CD4-positive, alpha-beta T cell treated with Interleukin-17A for 4 hours (primary cell): Measurements from ENCODE around the gene ZP4.

Experiments
- DNase-seq: peaks from one replicate; pipeline ENCODE4 v3.0.0-alpha.2; 2020; ENCODE audit warnings: mixed read lengths

ZP4 gene

GRCh38 chr1:237890822-237891221 is at the start of gene ZP4:
TSS of gene ZP4 (minus strand) at chr1:237890922. CDS start at chr1:237890635, 287 bp downstream.
- DNase-seq, result no peak

DNA sequence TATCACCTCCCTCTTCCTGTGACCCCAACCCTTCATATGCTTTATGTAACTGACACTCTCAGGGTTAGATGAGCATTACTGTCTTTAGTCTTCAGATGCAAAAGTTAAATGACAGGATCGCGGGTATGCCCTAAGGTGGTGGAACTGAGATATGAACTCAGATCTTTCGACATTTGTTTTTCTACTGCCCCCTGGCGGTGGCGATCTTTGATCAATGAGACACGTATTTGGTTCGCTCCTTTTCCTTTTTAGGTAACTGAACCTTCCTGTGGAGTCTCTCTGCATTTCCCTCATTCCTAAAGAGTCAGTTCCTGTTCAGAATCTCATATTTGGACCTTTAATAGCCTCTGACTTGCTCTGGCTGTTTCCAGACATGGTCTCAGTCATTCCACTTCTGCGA is 47.8 kb upstream of the ZP4 start:
- no peak for DNase-seq

DNA sequence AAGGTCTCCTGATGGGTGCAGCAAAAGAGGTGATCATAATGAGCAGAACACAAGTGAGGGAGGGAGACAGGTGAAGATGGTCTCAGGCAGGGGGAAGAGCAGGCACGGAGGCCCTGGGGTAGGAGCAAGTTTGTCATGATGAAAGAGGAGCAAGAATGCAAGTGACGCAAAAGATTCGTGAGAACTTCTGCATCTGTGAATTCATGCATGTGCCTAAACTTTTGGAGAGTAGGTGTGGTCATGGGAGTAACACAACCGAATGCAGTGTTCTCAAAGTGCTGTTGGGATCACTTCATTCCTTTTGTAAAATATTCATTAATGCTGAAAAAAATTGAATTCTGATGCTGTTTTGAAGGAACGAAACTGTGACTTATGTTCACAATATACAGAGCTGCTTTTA is 47.3 kb upstream of the ZP4 start:
- DNase-seq, result no peak

DNA sequence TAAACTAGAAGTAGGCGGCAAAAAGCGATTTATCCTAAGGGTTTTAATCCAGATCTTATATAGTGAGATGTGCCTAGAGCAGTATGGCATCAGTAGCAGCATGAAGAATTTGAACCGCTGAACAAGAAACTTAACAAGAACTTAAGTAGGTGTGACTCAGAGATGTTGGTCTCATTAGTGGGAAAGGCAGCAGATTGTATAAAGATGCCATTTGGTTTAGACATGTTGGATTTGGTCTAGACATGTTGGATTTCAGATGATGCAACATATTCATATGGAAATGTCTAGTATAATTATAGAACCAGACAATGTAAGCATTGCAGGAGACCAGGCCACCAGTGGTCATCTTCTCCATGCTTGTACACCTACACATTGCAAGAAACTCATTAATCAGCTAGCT is 42.1 kb upstream of the ZP4 start:
- DNase-seq, result no peak

GRCh38 chr1:237931581-237931980 is 40.9 kb upstream of the ZP4 start:
- DNase-seq, result no peak

- no peak for DNase-seq
Measured at GRCh38 chr1:237927198-237927597, 36.5 kb upstream of the ZP4 start.

DNA sequence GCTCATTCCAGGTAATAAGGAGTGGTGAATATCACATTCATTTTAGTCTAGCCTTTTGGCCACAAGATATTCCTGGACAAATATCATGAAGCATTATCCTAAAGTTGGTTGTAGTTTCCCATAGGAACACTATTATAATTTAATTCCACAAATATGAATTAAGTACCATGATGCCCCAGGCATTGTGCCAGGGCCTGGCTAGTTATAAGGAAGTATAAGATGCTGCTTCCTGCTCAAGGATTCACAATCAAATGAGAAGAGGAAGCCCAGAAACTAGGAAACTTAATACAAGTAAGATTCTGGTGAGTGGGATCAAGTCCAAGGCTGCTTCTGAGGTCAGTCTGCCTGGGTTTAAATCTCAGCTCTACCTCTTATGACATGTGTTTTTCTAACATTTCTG is 30.6 kb upstream of the ZP4 start:
- DNase-seq, result no peak

DNA sequence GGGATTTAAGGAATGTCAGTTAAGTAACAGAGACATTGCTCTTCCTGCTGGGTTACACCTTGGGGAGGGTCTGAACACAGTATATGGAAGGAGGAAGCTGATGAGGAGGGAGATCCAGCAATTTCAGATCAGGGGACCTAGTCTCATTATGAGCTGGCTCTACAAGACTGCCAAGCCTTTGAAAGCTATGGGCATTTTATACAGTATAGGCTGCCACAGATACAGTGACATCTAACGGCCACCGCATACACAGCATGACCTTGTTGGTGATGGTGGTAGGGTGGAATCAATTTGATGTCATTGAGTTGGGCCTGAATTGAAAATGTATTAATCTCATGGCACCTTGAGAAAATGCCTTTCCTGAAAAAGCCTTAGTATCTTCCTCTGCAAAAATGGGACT is 22.6 kb upstream of the ZP4 start:
- DNase-seq, result no peak

DNA sequence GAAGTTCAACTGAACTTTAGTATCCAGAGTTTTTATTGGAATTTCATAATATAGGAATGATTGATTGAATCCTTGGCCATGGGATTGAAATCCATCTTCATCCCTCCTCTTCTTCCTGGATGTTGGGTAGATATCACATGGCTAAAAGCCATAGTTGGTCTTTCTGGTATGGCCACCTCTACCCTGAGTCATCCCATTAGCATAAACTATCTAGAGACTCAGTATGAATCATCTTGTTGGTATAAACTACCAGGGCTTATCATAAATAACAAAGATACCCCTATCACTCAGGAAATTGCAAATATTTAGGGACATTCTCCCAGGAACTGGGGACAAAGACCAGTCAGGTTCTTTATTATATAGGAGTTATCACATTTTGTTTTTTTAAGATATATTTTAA is 21.2 kb upstream of the ZP4 start:
- DNase-seq, result no peak

DNA sequence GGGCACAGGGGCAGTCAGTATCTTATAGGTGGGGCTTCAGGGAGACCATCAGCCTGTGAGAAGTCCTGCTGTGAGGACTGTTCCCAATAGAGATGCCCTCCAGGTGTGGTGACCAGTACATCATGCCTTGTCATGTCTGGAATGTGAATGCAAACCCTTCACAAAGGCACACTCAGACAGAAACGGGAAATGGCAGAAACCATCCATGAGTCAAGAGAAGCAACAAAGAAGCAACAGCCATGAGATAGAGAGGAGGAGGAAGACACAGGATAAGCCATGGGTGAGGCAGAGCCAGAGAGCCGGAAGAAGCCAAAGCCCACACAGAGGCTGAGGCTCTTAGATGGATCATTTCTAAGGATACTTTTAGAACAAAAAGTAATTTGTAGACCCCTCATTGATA is 20.1 kb upstream of the ZP4 start:
- DNase-seq, result no peak

DNA sequence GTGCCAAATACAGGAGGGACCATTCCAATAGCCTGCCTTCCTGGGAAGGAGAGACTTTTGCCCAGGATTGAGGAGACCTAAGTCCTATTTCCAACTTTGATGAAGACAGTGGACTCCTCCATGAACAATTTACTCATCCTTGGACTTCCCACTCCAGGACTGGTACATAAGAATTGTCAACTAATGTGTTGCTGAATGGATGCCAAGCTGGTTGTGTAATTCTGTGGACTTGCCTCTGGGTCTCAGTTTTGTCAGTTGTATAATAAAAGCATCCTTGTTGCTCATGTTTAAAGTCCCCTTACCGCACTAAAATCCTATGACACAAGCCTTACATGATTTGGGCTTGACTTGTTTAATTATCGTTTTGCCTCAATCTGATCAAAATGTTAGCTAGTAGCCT is 13.2 kb upstream of the ZP4 start:
- no peak for DNase-seq

GRCh38 chr1:237902960-237903743 is 12.4 kb upstream of the ZP4 start:
- no peak for DNase-seq

DNA sequence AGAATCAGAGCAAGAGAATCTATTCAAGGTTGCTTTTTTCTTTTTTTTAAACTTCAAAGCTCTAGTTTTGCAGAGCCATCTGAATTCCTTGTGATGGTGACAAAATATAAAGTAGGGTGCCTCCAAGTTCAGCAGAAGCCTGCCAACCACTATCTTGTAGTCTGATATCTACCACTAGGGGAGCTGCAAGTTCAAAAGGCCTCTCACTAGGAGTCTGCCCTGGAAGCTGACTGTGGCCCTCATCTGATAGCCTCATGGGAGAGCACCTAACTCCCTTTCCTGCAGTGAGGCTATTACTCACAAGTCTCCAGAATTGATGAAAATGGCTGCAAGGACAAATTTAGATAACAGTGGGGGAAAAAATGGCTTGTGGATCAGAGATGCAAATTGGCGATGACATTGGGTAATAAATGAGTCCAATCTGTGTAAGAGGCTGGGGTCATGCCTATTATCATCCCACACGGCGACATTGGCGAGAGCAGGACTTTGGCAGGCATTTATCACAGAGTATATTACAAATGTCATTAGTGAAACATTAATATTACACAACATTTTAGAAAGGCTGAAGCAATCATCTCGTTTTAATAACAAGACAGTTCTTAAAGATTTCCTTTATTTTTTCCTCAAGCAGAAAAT is 10.7 kb upstream of the ZP4 start:
- no peak for DNase-seq

DNA sequence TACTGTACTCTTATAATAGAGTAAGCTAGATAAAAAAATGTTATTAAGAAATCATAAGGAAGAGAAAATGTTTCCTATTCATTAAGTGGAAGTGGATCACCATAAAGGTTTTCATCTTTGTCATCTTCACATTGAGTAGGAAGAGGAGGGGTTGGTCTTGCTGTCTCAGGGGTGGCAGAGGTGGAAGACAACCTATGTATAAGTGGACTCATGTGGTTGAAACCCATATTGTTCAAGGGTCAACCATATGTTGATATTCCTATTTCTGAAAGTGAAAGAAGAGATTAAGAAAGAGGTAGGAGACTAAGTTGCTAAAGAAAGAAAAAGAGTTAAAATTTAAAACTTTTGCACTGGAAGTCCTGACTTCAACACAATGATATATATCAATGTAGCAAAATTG is 4.9 kb upstream of the ZP4 start:
- no peak for DNase-seq

GRCh38 chr1:237894131-237894530 is 3.4 kb upstream of the ZP4 start:
- no peak for DNase-seq

GRCh38 chr1:237891979-237892378 is 1.3 kb upstream of the ZP4 start:
- DNase-seq, result no peak

- DNase-seq, result no peak
Measured at GRCh38 chr1:237891266-237891665, 544 bp upstream of the ZP4 start.

DNA sequence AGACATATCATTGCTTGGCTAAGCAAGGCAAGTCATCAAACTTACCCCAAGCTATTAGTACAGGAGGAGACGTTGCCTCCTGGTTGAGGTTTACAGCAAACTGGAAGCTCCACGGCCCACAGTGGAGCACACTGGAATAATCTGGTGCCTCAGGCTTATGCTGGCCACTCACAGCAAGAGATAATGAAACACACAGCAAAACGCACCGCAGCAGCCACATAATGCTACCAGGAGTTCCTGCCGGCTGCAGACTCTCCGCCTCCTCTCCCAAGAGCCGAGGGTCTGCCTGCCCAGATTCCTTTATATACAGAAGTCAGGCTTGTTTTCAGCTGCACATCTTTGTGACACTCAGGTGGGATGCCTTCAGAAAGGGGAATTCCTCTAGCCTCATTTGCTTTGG is 306 bp downstream of the ZP4 start:
- no peak for DNase-seq

GRCh38 chr1:237888143-237888542 is 2.6 kb downstream of the ZP4 start:
- no peak for DNase-seq

GRCh38 chr1:237887542-237887941 is 3.2 kb downstream of the ZP4 start:
- DNase-seq, result no peak

- no peak for DNase-seq
Measured at GRCh38 chr1:237884237-237884636, 6.5 kb downstream of the ZP4 start.

DNA sequence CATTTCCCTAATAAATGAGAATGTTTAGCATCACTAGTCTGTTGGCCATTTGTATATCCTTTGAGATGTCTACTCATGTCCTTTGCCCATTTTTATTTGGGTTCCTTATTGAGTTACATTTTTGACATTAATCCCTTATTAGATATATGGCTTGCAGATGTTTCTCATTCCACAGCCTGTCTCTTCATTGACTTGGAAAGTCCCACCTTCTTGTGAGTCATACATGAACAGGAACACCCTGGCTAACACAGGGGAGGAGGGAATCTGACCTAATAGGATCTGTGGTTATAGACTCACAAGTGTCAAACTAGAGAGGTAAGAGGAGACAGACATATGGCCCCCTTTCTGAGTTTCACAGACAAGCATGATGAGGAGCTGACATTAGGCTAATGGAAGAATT is 11.5 kb downstream of the ZP4 start:
- DNase-seq, result no peak

DNA sequence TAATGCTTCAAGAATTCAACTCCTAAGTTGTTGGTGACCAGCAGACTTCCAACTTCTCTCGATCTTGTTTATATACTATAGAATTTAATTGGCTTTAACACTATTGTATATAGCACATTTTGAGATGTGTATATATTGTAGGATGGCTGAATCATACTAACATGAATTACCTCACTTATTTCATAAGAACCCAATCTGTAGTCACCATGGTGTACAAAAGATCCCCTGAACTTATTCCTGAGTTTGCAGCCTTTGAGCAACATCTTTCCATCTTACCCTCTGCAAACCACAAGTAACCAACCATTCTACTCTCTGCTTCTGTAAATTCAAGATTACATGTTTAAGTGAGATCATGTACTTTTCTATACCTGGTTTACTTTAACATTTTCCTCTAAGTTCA is 12.3 kb downstream of the ZP4 start:
- DNase-seq, result no peak

- no peak for DNase-seq
Measured at GRCh38 chr1:237877631-237878030, 13.1 kb downstream of the ZP4 start.

DNA sequence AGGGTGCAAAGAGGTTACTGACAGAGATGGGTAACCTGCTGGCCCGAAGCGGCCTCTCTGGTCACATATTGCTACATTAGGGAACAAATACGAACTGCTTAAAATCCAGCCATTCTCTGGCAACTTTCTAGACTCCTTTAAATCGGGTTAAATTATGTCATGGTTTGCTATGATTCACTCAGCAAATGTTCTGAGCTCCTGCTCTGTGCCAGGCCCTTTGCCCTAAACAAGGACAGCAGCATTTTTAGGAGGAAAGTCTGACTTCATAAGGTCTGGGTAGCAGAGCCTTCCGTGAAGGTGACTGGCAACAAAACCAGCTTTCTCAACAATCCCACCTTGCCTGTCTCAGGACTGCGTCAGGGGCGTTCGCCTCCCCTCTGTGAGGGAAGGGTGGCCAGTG is 15.4 kb downstream of the ZP4 start:
- no peak for DNase-seq
